Purkinje cell (primary cell): ENCODE results near the gene DAPK2. TPM values are rescaled to one million over a fixed set of nuclear protein-coding genes. Genes with fewer than 3 reads are reported as not detected.

Experiments used
- polyA plus RNA-seq: library from polyadenylated mRNA; unstranded; fragments of >200 nt; fragmentation: Nextera tagmentation; gene quantifications from 2 replicates; pipeline ENCODE4 v1.2.1, GENCODE V29; 2014

The DAPK2 gene
- polyA plus RNA-seq: 0.29 and 0.46 TPM in 2 replicates

GRCh38 chr15:64046421-64047153 lies at the start of gene DAPK2:
Gene DAPK2 (minus strand): TSS chr15:64046485. CDS start chr15:64040261, 6,224 bp downstream.

GRCh38 chr15:64093627-64094417 lies 47.5 kb upstream of the DAPK2 start, which contains the start of gene CIAO2A:
Gene CIAO2A (minus strand): TSS chr15:64093838. CDS start chr15:64093768, 70 bp downstream.

Other genes with a start within 250 kb of the DAPK2 start
- 27.7 and 30.1 TPM in 2 replicates for gene HERC1, start 212.5 kb downstream of the DAPK2 start, polyA plus RNA-seq
- gene CIAO2A, start 47.4 kb upstream of the DAPK2 start, polyA plus RNA-seq: 122 and 130 TPM in 2 replicates
- 21.7 and 29.4 TPM in 2 replicates for gene SNX1, start 49.5 kb upstream of the DAPK2 start, polyA plus RNA-seq
- gene SNX22, start 105.2 kb upstream of the DAPK2 start, polyA plus RNA-seq: 1.1 and 1.7 TPM in 2 replicates
- gene PPIB, start 116.5 kb upstream of the DAPK2 start, polyA plus RNA-seq: 345 and 379 TPM in 2 replicates